HG03469 (cell line): ENCODE results near the gene STAC.

Source experiments
- ATAC-seq: cut with Tn5 transposase; IDR thresholded peaks from one replicate; pipeline ENCODE4 v1.9.1; 2021; ENCODE audit warnings: mild to moderate bottlenecking, moderate library complexity, moderate number of reproducible peaks; ENCODE audit not compliant: unreplicated experiment

Gene STAC

DNA sequence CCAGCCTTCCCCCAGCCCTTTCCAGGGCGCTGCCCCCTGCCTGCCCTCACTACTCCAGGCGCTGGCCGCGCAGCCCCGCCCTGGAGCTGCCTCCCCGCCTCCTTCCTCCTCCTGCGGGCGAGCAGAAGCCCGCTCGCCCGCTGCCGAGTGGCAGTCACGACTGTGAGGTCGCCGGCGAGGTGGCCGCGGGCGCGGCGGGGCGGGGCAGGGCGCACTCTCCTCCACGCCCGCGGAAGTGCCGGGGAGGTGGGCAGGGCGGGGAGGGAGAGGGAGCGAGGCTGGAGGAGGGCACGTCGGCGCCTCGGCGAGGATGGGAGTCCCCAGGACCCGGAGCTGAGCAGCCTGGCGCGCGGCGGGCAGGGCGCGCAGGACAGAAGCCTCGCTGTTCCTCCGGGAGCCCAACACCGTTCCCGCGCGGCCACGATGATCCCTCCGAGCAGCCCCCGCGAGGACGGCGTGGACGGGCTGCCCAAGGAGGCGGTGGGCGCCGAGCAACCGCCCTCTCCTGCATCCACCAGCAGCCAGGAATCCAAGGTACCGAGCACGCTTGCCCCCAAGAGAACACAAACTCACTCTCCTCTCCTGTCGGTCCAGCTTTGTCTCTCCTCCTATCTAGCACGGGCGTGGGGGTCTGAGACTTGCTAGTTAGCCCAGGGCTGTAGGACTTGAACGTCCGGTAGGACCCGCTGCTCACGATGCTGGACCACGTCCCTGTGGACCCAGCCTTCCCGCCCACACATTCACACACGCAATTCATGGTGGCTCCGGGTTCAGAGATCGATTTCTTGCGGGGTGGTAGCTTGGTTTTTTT lies at the start of gene STAC:
Gene STAC (plus strand): TSS at position 284 of the 811 bp plus-strand sequence. CDS start 140 bp downstream, at position 424.
- no peak for ATAC-seq

- ATAC-seq = no peak
Observed at GRCh38 chr3:36332139-36332538, 48.2 kb upstream of the STAC start.

GRCh38 chr3:36362216-36362615 lies 18.1 kb upstream of the STAC start:
- no peak for ATAC-seq

GRCh38 chr3:36362973-36363372 lies 17.3 kb upstream of the STAC start:
- ATAC-seq = no peak

- ATAC-seq = no peak
Observed at GRCh38 chr3:36364260-36364659, 16.0 kb upstream of the STAC start.

- no peak for ATAC-seq
Observed at GRCh38 chr3:36365829-36366228, 14.5 kb upstream of the STAC start.

- ATAC-seq = no peak
Observed at GRCh38 chr3:36366308-36366707, 14.0 kb upstream of the STAC start.

DNA sequence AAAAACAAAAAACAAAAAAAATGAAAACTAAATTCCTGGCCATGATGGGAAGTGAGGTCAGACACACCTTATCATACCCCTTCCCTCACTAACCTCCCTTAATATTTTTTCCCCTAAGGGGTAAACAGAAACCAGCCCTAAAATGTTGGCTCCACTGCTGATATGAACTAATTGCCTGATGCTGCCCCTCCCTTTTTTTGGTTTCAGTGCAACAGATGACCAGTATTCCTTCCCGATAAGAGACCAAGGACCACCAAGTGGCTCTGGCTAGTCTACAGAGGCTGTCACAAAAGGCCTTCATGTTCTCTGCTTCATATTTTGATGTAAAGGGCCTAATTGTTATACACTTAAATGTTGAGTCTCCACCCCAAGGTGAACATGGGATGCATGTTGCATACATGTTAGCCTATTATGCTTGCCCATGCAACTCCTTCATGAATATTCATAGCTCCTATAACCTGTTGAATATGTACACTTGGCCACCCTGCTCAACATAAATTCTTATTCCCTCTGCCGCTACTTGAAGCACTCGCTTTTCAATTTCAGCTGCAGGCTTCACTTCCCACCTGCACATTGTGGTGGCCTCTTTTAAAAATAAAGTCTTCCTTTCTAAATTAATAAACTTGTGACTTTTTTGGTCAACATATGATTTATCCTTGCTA lies 12.3 kb upstream of the STAC start:
- ATAC-seq = no peak

DNA sequence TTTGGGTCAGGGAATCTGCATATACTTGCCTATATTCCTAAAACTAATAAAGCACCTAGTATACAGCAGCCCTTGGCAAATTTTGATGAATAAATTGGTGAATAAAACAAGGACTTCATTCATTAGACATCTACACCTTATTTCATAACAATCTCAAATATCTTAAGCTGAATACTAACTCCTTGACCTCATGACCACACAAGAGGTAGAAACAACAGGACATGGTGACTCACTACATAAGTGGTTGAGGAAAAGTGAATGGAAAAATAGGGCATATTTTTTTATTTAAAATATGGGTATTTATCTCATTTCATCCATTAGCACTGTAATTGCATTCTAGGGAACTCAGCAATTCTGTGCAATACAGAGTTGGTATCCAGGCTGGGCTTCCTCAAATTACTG lies 7.8 kb upstream of the STAC start:
- no peak for ATAC-seq

DNA sequence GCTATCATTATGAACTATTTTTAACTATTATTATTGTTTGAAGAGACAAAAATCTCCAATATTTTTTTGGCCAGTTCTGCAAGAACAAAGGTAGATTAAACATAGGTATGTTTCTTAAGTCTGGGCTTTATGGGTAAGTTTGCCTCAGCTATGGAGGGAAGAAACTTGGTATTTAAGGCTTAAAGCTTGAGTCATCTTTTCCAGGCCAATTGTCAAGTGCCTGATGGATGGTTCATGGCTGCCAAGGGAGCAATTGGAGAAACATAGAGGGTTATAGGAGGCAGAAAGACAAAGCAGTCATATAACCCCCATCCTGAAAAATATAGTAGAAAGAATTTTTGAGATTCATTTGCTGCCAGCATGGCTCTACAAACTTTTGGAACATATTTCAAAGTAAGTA lies 7.2 kb upstream of the STAC start:
- no peak for ATAC-seq

DNA sequence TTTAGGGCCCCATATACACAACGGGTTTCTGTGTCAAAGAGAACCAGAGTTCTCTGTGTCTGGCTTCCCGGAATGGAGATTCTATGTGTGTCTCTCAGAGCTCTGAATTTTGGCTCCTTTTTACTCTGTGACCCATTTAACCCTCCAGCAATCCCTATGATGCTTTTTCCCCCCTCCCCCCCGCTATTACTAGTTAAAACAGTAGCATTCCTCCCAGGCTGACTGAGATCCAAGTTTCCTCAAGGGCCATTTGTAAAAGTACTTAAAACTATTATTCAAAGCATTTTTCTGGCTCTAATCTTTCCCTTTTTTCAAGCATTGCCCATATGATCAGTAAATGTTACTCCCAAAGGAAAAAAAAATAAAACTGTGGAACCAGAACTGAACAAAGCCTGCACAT lies 6.6 kb upstream of the STAC start:
- no peak for ATAC-seq

- no peak for ATAC-seq
Observed at GRCh38 chr3:36379872-36380220, 458 bp upstream of the STAC start.

DNA sequence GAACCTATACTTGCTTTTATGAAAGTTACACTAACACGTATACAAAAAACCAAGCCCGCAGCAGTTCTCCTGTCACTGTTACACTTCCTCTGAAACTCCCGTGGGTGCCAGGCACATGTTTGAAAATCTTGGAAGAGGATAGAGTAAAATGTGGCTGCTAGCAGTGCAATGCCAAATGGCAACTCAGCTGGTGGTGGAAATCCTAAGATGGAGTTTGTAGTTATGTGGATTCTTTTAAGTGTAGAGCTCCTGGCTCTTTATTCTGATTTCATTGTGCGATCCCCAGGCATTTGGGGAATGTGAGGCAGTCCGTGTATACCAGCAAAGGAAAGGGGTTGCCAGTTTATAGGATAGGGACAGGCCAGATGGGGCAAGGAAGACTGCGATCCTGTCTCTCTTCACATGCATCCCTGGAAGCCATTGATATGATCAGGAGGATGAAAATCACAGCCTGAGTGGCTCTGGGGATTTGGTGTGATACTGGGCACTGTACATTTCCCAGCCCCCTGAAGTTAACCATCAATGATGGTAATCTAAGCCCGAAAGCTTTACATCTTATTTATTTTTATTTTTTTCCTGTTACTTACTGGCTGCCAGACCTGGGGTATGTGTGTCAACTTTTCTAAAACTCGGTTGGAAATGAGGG lies 1.1 kb downstream of the STAC start:
- no peak for ATAC-seq

DNA sequence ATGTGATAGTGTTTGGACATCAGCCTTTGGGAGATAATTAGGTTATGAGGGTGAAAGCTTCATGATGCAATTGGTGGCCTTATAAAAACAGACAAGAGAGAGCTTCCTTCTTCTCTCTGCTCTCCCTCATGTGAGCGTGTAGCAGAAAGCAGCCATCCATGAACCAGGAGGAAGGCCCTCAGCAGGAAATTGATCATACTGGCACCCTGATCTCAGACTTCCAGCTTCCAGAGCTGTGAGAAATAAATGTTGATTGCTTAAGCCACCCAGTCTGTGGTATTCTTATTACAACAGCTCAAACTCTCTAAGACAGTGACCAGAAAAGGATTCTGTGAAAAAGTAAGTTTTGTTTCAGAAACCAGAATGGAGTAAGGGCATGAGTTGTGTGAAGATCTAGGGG lies 13.3 kb downstream of the STAC start:
- no peak for ATAC-seq

DNA sequence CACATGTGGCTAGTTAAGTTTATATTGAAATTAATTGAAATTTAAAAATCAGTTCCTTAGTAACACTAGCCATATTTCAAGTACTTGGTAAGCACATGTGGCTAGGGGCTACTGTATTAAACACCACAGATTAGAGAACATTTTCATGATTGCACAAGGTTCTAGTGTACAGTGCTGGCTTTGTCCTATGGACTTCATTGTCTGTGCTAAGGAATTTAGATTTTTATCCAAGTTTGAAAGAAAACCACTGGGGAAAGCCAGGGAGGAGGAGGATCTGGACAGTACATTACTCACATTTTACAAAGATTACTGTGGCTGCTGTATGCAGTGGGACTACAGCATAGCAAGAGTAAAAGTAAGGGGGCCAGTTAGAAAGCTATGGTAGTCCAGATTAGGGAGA lies 13.9 kb downstream of the STAC start:
- no peak for ATAC-seq

DNA sequence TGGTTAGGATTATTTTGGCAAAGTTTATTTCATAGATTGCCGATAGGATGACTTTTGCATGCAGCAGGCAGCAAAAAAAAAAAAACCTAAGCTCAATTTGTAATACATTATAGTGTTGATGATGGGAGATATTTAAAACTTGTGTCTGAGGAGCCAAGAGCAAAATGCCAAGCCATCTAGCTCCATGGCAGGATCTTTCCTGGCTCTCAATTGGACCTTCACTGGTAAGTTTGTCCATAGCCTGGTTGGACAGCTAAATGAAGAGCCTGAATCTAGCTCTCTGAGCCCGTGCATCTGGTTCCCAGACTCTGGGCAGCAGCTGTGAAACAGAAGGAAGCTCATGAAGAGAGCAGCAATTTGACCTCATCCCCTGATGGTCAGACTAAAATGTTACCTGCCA lies 17.5 kb downstream of the STAC start:
- no peak for ATAC-seq

DNA sequence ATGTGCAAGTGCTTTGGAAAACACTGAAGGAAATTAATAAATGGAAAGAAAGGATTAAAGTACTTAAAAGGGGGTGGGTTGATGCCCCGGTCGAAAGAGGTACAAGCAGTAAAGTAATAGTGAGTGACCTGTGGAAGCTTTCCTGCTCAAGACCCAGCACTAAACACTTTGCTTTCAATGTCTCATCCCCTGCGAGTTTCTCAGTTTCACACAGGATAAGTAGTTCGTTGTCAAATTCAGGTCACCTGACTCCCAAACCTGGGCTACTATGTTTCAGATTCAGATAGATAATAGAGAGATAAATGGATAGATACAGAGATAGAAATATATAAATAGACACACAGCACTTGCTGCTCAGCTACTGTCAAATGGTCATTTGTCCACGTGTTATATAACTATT lies 19.6 kb downstream of the STAC start:
- ATAC-seq = no peak

DNA sequence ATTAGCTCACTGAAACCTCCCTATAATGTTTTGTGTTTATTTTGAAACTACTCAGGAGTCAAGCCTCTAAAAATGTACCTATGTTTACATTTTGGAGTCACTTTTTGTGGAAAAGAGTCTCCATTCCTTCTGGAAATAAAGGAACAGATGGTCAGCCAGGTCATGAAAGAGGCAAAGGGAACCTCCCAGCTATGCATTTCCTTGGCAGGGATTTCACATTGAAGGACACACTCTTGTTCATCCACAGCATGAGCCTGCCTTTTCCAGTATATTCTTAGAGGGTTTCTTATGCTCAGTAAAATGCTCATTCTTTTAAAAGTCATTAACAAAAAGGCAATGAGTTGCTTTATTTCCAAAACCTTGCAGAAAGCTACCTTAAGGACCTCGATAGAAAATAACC lies 20.8 kb downstream of the STAC start:
- no peak for ATAC-seq

GRCh38 chr3:36403661-36404060 lies 23.4 kb downstream of the STAC start:
- no peak for ATAC-seq

DNA sequence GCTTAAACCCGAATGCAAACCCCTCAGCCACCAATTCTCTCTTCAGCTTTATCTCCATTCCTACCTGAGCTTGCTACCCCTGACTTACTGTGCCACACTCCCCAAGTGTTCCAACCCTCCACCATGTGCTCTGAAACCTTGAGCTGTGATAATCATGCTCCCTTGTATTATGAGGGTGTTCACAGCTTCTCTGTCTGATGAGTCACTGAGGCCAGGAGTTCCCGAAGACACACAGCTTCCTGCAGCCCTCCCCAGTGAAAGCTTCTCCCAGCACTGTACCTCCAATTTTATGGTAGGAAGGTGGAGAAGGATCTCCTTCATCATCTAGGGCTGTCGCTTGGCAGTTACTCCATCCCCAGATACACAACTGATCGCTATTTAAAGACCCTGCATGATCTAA lies 24.9 kb downstream of the STAC start:
- ATAC-seq = no peak

GRCh38 chr3:36408146-36408545 lies 27.8 kb downstream of the STAC start:
- no peak for ATAC-seq

DNA sequence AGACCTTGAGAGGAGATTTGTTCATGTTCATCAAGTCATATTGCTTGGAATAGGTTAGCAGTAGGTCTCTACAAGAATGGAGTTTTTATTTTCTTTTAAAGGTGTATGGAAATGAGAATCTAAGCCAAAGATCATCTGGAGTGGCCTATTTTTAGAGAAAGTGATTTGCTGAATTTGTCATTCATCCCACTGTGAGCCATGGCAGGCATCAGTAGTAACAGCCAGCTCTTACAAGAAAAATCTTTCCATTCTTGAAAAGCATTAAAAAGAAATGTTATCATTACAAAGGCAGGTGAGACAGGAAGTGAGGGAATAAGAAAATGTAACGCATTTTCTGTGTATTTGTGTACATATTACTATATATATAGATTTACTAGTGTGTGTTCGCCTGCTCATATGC lies 29.6 kb downstream of the STAC start:
- ATAC-seq = no peak
